K562 (cell line): ENCODE data around the gene ATP9B. TPM values are rescaled to one million over a fixed set of nuclear protein-coding genes. Genes with fewer than 3 reads are reported as not detected.

ENCODE experiments used
- ATAC-seq: fragments of 200-7000 bp; cut with Tn5 transposase; 3 replicates; pipeline ENCODE4 v1.9.1; 2020; ENCODE audit warnings: moderate library complexity
- BruUV-seq: library from RNA; stranded (reverse); fragments of 400-500 nt; replicated peaks from 2 replicates; lab custom pipeline; 2021; lab: Mats Ljungman, UMichigan
- CTCF ChIA-PET: fragments of 300-600 bp; formaldehyde crosslinking; extraction: SDS; loops from one replicate; lab custom pipeline; 2021; ENCODE audit warnings: low intra/inter-chr PET ratio; lab: Yijun Ruan, JAX
- POLR2A ChIA-PET: fragments of 300-600, 350-650 bp; sonication (Branson Sonifier 250); formaldehyde crosslinking; extraction: SDS; loops from one replicate; lab custom pipeline; 2021; ENCODE audit warnings: antibody characterized with exemption, inconsistent platforms; lab: Yijun Ruan, JAX
- DNase-seq, 4 experiments: peaks; one replicate each; pipeline versions ENCODE4 v3.0.0 to v3.0.0-alpha.2; 2011 to 2018; ENCODE audit warnings: low spot score in 3 of 4, mixed read lengths in 3 of 4; ENCODE audit errors: extremely low read depth in 1 of 4
- FAIRE-seq: peaks from 2 replicates; lab custom pipeline; 2011; peaks lifted over from hg19 to GRCh38; lab: Jason Lieb, UNC
- H2AFZ ChIP-seq: 2 replicates; pipeline ENCODE4 v1.6.0; 2011; ENCODE audit warnings: low read depth, low read length, control low read depth, inconsistent platforms
- H3K27ac ChIP-seq: fragments of 200-600 bp; 3 replicates; pipeline ENCODE4 v1.8.0; 2011; ENCODE audit warnings: low read depth, mild to moderate bottlenecking, control low read depth, inconsistent platforms, low read length, moderate library complexity, mixed read lengths; ENCODE audit errors: extremely low read depth
- H3K27me3 ChIP-seq, 2 experiments: fragments of 300-600 bp in 1 of 2; 2 replicates in 1 of 2; 3 replicates in 1 of 2; pipeline versions ENCODE4 v1.6.0 to v1.8.0; 2011; ENCODE audit warnings: inconsistent platforms in 2 of 2, low read length in 2 of 2, mild to moderate bottlenecking in 1 of 2, mixed read lengths in 1 of 2, moderate library complexity in 1 of 2; ENCODE audit not compliant: control insufficient read depth in 2 of 2, insufficient read depth in 2 of 2
- H3K36me3 ChIP-seq: fragments of 300-600 bp; 3 replicates; pipeline ENCODE4 v1.8.0; 2011; ENCODE audit warnings: mild to moderate bottlenecking, low read length, inconsistent platforms; ENCODE audit not compliant: control insufficient read depth, insufficient read depth
- H3K4me1 ChIP-seq, 2 experiments: fragments of 200-600 bp in 1 of 2; replicated peaks in 1 of 2; 2 replicates in 1 of 2; 3 replicates in 1 of 2; pipeline versions ENCODE4 v1.5.1 to v1.8.0; 2011; ENCODE audit warnings: inconsistent platforms in 2 of 2, low read length in 2 of 2, mild to moderate bottlenecking in 1 of 2, mixed read lengths in 1 of 2, moderate library complexity in 1 of 2; ENCODE audit not compliant: control insufficient read depth in 2 of 2, insufficient read depth in 2 of 2
- H3K4me2 ChIP-seq: 2 replicates; pipeline ENCODE4 v1.6.1; 2011; ENCODE audit warnings: low read length, control low read depth, inconsistent platforms, mixed read lengths; ENCODE audit not compliant: insufficient read depth
- H3K4me3 ChIP-seq: fragments of 200-600 bp; sonication (generic), shearing (Covaris generic); 2 replicates; pipeline ENCODE4 v1.5.1; 2016; ENCODE audit warnings: control low read depth, inconsistent platforms
- H3K79me2 ChIP-seq: fragments of 200-600 bp; 3 replicates; pipeline ENCODE4 v1.8.0; 2011; ENCODE audit warnings: low read length, inconsistent platforms; ENCODE audit not compliant: control insufficient read depth, insufficient read depth
- H3K9ac ChIP-seq, 2 experiments: 2 replicates each; pipeline versions ENCODE4 v1.6.0 to v1.6.1; 2011; ENCODE audit warnings: low read depth in 2 of 2, low read length in 2 of 2, control low read depth in 1 of 2, inconsistent platforms in 1 of 2, mild to moderate bottlenecking in 1 of 2, mixed read lengths in 1 of 2; ENCODE audit not compliant: insufficient read depth in 1 of 2
- H3K9me1 ChIP-seq: one replicate; pipeline ENCODE4 v1.6.0; 2011; ENCODE audit warnings: inconsistent platforms, mild to moderate bottlenecking, low read length, moderate library complexity; ENCODE audit not compliant: control insufficient read depth, insufficient read depth
- H3K9me3 ChIP-seq: replicated peaks from 2 replicates; pipeline ENCODE4 v1.5.1; 2011; ENCODE audit warnings: low read depth, low read length, inconsistent platforms; ENCODE audit not compliant: control insufficient read depth, insufficient read depth
- H4K20me1 ChIP-seq: replicated peaks from 2 replicates; pipeline ENCODE4 v1.6.1; 2011; ENCODE audit warnings: low read length, inconsistent platforms, mixed read lengths; ENCODE audit not compliant: control insufficient read depth, insufficient read depth
- LARP7 ChIP-seq: fragments of 450-650 bp; IDR thresholded peaks from 2 replicates; pipeline ENCODE4 v1.6.1; 2016
- ZNF639 ChIP-seq, 2 experiments: fragments of 200-800 bp in 1 of 2; sonication (Bioruptor generic) in 1 of 2; sonication (generic) in 1 of 2; formaldehyde crosslinking in 1 of 2; IDR thresholded peaks in 1 of 2; conservative IDR thresholded peaks in 1 of 2; 2 replicates each; pipeline versions ENCODE4 v1.5.0 to v1.6.1; 2016 to 2020; ENCODE audit warnings: missing compliant biosample characterization in 1 of 2, missing genetic modification characterization in 1 of 2, missing genetic modification reagents in 1 of 2
- ZNF764 ChIP-seq: fragments of 250-450 bp; sonication (Bioruptor Pico); IDR thresholded peaks from 2 replicates; pipeline ENCODE4 v1.4.0; 2020; ENCODE audit warnings: low read depth, mild to moderate bottlenecking, moderate library complexity
- ZNF830 ChIP-seq: fragments of 250-450 bp; sonication (Bioruptor Pico); IDR thresholded peaks from 2 replicates; pipeline ENCODE4 v1.5.0; 2021; ENCODE audit warnings: mild to moderate bottlenecking
- WGBS: fragments of 100-300 bp; shearing (Covaris generic); methylation state at CpG from one replicate; pipeline ENCODE4 v1.1.6; 2016; ENCODE audit warnings: low coverage, mixed read lengths; ENCODE audit not compliant: insufficient coverage; ENCODE audit errors: missing lambda C conversion rate; 5-methylcytosine and 5-hydroxymethylcytosine counted together
- in situ Hi-C: fragments of 300-500 bp; cut with MboI; formaldehyde crosslinking; loops from 4 replicates; pipeline ENCODE4 v1.15.0; 2018; ENCODE audit warnings: inconsistent platforms, mixed read lengths
- intact Hi-C: fragments of 100-400 bp; cut with micrococcal nuclease; formaldehyde crosslinking; loops from 2 replicates; pipeline ENCODE4 v1.14.2; 2022
- polyA plus RNA-seq, 8 experiments: library from polyadenylated mRNA; depleted of rRNA in 4 of 8; stranded (reverse) in 5 of 8; unstranded in 3 of 8; fragments of >200 nt; fragmentation: Nextera tagmentation in 2 of 8; fragmentation: Illumina TruSeq in 1 of 8; extraction: Ambion mirVana in 2 of 8; extraction: Trizol in 1 of 8; gene quantifications; 2 replicates each; pipeline versions ENCODE4 v1.2.1 to v1.2.3, GENCODE V29; 2011 to 2014; ENCODE audit warnings: inconsistent platforms in 1 of 8, missing spikeins in 1 of 8
- total RNA-seq, 7 experiments: library from RNA; depleted of rRNA in 6 of 7; stranded (reverse); fragments of >200 nt in 6 of 7; fragmentation: Illumina TruSeq in 2 of 7; extraction: Trizol in 2 of 7; gene quantifications; 2 replicates each; pipeline versions ENCODE4 v1.2.1 to v1.2.3, GENCODE V29; 2011 to 2021; ENCODE audit warnings: low replicate concordance in 1 of 7

ATP9B gene
- total and polyA plus RNA-seq, 9 of the 15 experiments (the other 6 are each of a cell fraction or from before 2014, with no cell fraction given), result 0.66 to 13.2 (median 7.9) TPM

- TF ChIP-seq ZNF830 (CRISPR knock-in tag), result no peak
These were observed 25.9 kb upstream of the ATP9B start (continued) for GRCh38 chr18:79043288-79043687.

GRCh38 chr18:79046522-79046921 lies 22.7 kb upstream of the ATP9B start:
- no peaks in the 10 kb centered on the region for H3K36me3 ChIP-seq
- BruUV-seq, result no TSS peak
- TF ChIP-seq LARP7 (no peak), ZNF639 (CRISPR knock-in tag; conservative IDR thresholded peaks at IDR 0.05 in 1 of 2, IDR thresholded peaks at IDR 0.05 in 1 of 2) (no peak), ZNF764 (CRISPR knock-in tag) (no peak)
- no peak overlapping the region for H3K4me2 ChIP-seq
- no peak overlapping the region for H3K4me3 ChIP-seq
- H3K9me1 ChIP-seq, result no peaks in the 10 kb centered on the region
- ATAC-seq (no peak; the same call in 2 of the 3 replicates), DNase-seq (no peak), FAIRE-seq (no peak)
- POLR2A ChIA-PET, result interaction anchor here (0.6 kb wide), 1 partner anchor 273 kb away, joined by 3 read pairs; no protein-coding TSS in a partner anchor
- no peaks in the 10 kb centered on the region for H4K20me1 ChIP-seq
- CTCF ChIA-PET, result no interaction called here
- no peaks in the 10 kb centered on the region for H3K9me3 ChIP-seq
- in situ Hi-C loops (no loop called here), intact Hi-C loops (no loop called here)
- H3K79me2 ChIP-seq, result no peaks in the 10 kb centered on the region
- no peak overlapping the region for H3K27ac ChIP-seq
- WGBS, result 9% methylated on average over 12 of the region's 14 CpGs
- no peak overlapping the region for H2AFZ ChIP-seq
- peaks cover 19 to 47% of the 10 kb centered on the region in 2 experiments for H3K27me3 ChIP-seq
- no peak overlapping the region; a peak in 1 of 4 replicates for H3K9ac ChIP-seq
- H3K4me1 ChIP-seq, result peaks cover 0 to 17% of the 10 kb centered on the region in 2 experiments; a peak in 2 of 5 replicates
